NCI-H524 (cell line): ENCODE results near the gene SLCO1B3.
"Not testable (repeated sequence)": the region's sequence is repeated elsewhere in the genome, so short reads cannot be mapped to it uniquely, and the experiment has no call there.

ENCODE experiments used
- DNase-seq, 2 experiments: peaks; one replicate each; lab custom pipeline; 2025; lab: John Stamatoyannopoulos, UW

Gene SLCO1B3, protein sequence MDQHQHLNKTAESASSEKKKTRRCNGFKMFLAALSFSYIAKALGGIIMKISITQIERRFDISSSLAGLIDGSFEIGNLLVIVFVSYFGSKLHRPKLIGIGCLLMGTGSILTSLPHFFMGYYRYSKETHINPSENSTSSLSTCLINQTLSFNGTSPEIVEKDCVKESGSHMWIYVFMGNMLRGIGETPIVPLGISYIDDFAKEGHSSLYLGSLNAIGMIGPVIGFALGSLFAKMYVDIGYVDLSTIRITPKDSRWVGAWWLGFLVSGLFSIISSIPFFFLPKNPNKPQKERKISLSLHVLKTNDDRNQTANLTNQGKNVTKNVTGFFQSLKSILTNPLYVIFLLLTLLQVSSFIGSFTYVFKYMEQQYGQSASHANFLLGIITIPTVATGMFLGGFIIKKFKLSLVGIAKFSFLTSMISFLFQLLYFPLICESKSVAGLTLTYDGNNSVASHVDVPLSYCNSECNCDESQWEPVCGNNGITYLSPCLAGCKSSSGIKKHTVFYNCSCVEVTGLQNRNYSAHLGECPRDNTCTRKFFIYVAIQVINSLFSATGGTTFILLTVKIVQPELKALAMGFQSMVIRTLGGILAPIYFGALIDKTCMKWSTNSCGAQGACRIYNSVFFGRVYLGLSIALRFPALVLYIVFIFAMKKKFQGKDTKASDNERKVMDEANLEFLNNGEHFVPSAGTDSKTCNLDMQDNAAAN

DNA sequence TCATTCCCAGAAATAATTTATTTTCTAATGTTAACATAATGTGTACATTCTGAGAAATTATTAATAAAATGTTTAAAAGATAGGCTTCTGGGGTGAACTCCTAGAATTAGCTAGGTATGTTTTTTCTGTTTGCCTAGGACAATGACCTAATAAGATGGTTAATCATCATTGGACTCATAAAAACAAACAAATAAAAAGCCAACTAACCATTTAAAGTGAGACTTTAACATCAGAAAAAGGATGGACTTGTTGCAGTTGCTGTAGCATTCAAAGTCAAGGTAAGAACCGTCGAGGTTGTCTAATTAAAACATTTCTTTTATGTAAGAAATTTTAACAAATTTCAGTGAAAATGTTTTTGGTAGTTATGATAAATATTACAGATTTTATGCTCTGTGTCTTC, at the start of gene SLCO1B3:
Gene SLCO1B3, plus strand, starts transcription at position 219 of the 400 bp plus-strand sequence. CDS start 5,034 bp downstream, outside the sequence.
- DNase-seq = no peak

DNA sequence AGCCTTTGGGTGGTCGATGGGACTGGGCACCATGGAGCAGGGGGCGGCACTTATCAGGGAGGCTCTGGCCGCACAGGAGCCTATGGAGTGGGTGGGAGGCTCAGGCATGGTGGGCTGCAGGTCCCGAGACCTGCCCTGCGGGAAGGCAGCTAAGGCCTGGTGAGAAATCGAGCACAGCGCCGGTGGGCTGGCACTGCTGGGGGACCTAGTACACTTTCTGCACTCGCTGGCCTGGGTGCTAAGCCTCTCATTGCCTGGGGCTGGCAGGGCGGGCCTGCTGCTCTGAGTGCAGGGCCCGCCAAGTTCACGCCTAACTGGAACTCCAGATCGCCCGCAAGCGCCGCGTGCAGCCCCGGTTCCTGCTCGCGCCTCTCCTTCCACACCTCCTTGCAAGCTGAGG, 33.1 kb upstream of the SLCO1B3 start:
- no peak for DNase-seq

DNA sequence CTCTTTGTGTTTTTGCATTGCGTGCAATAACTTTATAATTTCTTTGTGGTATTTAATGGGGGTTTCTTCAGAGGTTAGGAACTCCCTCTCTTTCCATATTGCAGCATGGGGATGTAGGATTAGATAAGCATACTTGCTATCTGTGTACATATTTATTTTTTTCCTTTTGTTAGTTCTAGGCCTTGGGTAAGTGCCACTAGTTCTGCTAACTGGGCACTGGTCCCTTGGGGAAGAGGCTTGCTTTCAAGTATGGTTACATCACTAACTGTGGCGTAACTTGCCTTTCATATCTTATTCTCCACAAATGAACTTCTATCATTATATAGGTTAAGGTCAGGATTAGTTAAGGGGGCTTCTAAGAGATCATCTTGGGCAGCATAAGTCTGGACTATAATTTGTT, 31.5 kb upstream of the SLCO1B3 start:
- no peak for DNase-seq

DNA sequence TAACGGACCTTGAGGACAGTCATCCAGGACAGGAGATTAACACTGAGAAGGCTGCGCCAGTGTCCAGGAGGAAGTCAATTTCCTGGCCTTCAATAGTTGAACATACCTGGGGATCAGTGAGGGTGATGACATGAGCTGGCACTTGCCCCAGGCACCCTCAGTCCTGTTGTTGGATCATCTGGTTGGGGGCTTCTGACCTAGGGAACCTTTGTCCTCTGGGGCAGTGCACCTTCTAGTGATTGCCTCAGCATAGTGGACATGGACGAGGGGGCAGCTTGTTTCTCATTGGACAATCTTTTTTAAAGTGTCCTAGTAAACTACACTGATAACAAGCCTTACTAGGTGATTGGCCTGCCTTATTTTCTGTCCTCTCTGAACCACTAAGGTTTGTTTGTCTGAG, 30.5 kb upstream of the SLCO1B3 start:
- DNase-seq = not testable (repeated sequence)

DNA sequence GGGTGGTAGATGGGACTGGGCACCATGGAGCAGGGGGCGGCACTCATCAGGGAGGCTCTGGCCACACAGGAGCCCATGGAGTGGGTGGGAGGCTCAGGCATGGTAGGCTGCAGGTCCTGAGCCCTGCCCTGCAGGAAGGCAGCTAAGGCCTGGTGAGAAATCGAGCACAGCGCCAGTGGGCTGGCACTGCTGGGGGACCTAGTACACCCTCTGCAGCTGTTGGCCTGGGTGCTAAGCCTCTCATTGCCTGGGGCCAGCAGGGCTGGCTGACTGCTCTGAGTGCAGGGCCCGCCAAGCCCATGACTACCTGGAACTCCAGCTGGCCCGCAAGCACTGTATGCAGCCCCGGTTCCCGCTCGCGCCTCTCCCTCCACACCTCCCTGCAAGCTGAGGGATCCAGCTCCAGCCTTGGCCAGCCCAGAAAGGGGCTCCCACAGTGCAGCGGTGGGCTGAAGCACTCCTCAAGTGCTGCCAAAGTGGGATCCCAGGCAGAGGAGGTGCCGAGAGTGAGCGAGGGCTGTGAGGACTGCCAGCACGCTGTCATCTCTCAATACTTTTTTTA, 26.6 kb upstream of the SLCO1B3 start:
- not testable (repeated sequence) for DNase-seq

DNA sequence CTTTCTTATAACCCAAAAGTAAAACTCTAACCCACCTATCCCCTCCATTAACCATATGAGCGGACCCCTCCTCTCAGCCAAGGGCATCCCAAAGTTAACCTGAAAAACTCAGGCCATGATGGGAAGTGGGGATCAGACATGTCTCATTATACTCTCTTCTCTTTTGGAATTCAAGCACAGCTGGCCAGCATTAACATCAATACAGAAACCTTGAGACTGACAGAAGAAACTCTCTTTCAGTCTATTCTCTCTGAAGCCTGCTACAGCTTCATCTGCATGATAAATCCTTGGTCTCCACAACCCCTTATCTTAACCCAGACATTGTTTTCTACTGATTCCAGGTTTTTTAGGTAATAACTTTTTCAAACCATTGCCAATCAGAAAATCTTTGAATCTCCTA, 17.5 kb upstream of the SLCO1B3 start:
- DNase-seq = no peak

DNA sequence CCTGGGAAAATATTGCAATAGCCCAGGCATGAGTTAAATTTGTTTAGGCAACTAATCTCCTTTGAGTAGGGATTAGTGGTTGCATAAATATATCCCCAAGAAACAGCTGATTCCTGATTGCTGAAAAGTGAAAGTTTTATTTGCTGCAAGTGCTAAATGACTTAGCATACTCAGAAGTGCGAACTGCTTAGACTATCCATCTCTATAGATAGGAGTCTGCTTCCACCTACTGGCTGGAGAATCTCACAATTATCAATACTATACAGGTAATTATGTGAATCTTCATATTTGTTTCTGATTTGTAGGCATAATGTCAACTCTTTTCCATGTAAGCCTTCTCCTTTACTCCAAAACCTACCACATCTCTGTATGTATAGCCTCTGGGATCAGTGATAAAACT, 12.0 kb upstream of the SLCO1B3 start:
- peak in 1 of 2 experiments; percentile 5 for DNase-seq

DNA sequence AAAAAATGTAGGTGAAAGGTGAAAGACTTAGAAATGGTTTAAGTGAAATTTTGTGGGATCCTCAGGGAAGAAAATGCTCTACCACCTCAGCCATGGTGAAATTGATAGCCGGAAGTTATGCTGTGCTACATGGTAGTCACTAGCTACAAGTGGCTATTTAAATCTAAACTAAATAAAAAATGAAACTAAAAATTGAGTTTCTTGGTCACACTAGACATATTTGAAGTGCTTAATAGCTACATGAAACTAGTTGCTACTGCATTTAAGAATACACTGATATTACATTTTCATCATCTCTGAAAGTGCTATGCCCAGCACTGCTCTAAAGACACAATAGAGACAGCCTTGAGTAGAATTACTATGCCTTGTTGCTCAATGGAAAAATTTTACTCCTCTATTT, 10.3 kb upstream of the SLCO1B3 start:
- DNase-seq = no peak

DNA sequence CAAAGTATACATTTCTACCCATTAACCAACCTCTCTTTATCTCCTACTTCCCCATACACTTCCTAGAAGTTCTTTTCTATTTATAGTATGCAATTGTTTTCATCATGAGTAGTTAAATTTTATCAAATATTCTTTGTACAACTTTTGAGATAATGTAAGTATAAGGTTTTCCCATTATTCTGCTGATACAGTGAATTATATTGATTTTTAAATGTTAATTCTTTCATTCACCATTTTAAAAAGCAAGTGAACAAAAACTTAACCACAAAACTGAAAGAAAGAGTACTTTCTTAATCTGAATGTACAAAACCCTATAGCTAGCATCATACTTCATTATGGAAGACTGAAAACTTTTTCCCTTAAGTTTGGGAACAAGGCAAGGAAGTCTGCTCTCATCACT, 9.5 kb upstream of the SLCO1B3 start:
- no peak for DNase-seq

DNA sequence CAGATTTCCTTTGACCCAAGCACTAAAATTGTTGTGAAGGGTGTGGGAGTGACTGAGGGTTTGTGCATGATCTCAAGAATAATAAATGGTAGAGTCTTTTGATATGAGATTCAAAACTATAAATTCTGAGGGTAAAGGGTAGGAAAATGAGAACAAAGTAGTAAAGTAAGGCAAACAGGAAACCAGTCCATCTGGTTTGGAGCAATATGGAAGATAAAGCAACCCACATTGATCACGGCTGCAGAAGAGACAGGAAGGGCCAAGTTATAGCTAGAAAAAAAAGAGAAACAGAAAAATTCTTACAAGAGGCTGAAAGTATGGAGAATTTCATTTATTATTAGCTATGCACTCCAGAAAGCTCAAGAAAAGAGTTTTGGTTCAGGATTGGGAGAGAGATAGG, 4.6 kb upstream of the SLCO1B3 start:
- DNase-seq = no peak

DNA sequence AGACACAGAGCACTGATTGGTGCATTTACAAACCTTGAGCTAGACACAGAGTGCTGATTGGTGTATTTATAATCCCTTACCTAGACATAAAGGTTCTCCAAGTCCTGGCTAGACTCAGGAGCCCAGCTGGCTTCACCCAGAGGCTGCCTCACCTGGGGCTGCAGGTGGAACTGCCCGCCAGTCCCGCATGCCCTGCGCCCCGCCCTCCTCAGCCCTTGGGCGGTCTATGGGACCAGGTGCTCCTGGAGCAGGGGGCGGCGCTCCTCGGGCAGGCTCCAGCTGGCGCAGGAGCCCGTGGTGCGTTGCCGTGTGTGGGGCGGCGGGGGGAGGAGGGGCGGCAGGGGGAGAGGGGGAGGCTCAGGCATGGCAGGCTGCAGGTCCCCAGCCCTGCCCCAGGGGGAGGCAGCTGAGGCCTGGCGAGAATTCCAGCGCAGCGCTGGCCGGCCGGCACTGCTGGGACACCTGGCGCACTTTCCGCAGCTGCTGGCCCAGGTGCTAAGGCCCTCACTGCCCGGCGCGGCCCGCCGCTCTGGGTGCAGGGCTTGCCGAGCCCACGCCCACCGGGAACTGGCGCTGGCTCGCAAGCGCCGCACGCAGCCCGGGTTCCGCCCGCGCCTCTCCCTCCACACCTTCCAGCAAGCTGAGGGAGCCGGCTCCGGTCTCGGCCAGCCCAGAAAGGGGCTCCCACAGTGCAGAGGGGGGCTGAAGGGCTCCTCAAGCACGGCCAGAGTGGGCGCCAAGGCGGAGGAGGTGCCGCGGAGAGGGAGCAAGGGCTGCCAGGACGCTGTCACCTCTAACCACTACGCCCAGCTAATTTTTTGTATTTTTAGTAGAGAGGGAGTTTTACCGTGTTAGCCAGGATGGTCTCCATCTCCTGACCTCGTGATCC, 3.1 kb upstream of the SLCO1B3 start:
- DNase-seq = no peak

DNA sequence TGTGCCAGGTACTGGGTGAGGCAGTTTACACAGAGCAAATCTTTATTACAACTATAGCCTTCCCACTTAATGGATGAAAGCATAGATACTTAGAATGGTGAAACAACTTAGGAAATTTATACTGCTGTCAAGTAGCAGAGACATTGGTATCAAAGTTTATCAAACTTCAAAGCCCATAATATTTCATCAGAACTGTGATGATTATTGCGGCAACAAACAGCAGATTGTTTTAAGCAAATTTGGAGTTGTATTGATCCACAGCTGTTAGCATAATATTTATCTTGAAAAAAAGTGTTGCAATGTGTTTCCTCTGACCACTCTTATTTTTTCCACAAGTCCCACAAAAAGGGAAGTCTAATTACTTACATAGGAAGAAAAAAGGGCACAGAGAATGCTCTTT, 2.0 kb upstream of the SLCO1B3 start:
- DNase-seq = no peak

DNA sequence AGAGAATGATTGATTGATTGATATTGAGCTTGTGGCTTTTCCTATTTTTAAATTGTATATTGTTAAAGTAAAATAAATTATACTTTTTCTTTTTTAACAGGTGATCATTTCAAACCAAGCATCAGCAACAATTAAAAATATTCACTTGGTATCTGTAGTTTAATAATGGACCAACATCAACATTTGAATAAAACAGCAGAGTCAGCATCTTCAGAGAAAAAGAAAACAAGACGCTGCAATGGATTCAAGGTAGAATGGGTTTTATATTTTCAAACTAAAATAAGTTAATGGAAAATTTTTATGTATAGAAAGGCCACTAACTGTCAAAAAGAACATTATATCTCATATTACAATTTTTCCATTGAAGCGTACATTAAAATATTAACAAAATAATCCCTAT, 5.1 kb downstream of the SLCO1B3 start:
- no peak for DNase-seq

DNA sequence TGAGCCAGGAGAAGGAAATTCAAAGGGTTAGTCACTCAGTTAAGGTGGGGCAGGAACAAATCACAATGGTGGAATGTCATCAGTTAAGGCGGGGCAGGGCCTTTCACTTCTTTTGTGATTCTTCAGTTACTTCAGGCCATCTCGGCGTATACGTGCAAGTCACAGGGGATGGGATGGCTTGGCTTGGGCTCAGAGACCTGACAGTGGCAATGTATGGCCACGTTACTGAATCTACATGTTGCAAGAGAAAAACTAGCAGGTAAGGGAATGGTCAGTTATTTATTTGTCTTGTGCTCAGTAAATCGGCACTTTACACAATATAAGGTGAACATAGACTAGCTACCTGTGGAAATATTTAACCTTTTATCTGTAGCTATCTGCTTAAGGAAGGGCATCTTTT, 11.9 kb downstream of the SLCO1B3 start:
- DNase-seq = no peak

DNA sequence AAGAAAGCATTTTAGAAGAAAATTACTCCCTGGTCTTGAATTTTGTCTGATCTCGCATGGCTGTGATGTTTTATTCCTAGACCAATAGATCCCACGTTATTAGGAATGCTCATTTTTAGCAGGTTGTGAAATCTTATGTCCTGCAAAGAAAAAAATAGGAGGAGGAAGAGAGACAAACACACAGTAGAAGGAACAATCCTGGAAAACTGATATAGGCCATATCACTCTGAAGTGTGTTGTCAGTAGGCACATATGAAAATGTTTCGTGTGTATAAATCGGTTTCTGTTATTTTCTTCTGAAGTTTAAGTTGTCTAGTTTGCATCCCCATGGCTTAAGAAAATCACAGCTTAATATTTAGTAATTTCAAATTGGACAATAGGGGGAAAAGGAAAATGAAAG, 12.4 kb downstream of the SLCO1B3 start:
- DNase-seq = no peak

DNA sequence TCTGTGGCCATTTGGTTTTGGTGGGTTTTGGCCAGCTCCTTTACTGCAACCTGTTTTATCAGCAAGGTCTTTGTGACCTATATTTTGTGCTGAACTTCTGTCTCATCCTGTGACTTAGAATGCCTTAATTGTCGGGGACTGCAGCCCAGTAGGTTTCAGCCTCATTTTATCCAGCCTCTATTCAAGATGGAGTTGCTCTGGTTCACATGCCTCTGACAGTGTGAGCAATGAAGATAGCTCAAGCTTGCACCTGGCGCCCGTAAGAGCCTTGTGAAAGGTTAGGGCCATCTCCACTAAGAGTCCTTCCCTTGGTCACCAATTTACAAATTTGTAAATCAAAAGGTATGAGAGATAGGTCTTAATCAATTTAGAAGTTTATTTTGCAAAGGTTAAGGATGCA, 19.4 kb downstream of the SLCO1B3 start:
- no peak for DNase-seq

DNA sequence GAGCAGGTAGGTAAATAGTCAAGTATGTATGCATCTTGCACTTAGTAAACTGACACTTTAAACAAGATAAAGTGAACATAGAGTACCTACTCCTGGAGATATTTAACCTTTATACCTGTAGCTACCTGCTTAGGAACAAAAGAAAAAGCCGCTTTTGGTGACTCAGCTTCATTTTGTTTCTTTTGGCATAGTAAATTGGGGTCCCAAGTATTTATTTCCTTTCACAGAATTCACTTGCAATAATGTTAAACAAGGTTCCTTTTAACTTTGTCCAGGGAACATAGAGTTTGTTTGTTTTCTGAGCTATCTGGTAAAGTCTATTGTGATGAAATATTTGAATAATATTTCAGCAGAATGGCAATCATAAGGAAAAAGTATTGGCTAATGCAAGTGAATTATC, 20.0 kb downstream of the SLCO1B3 start:
- no peak for DNase-seq

DNA sequence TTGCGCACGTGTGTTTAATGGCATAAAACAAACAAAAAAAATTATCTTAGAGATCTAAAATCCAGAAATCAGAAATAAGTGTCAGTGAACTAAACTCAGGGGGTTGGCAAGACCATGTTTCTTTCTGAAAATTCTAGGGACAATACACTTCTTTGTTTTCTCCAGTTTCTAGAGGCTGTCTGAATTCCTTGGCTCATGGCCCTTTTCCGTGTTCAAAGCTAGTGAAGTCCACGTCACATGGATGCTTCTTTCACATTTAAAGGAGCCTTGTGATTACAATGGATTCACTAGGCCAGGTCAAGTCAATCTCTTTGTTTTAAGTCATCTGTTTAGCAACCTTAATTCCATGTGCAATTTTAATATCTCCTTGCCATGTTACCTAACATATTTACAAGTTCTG, 22.4 kb downstream of the SLCO1B3 start:
- DNase-seq = no peak

DNA sequence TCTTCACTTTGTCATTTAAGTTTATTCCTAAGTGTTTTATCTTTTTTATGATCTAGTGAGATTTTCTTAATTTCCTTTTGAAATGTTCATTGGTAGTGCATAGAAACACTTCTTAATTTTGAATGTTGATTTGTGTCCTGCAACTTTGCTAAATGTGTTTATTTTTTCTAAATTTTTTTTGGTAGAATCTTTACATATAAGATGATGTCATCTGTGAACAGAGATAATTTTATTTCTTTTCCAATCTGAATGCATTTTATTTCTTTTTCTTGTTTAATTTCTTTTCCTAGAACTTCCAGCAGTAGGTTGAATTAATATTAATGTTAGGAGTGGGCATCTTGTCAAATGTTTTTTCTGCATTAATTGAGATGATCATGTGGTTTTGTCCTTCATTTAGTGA, 42.1 kb downstream of the SLCO1B3 start:
- DNase-seq = no peak

DNA sequence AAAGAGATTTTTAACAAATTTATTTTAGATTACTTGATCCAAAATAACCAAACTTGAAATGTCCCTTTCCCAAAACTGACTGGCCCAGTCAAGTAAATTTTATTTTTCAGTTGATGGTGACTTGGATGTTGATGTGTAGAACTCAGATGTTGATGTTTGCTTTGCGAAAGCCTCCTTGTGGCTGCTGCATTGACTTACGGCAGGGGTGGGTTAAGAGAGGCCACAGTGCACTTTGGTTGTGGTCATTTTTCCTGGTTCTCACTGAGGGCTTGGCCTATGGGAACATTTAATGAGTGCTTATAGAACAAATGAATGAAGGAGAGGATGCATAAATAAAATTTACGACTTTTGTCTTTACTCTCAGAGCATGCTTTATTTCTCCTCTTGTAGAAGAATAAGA, 52.6 kb downstream of the SLCO1B3 start:
- DNase-seq = no peak

DNA sequence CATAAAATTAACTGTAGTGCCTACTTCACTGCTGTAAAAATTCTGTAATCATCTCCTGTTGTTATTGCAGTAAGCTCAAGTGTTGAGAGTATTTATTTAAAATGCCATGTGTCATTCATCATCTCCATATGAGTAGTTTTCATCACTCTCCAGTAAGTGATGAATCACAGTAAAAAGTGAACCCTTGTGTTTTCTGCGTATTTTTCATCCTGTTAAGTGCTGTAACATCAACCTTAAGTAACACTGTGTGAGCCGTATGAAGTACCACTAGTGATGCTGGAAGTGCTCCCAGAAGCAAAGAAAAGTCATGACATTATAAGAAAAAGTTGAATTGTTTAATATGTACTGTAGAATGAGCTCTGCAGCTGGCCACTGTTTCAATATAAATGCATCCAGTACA, 55.4 kb downstream of the SLCO1B3 start:
- no peak for DNase-seq

DNA sequence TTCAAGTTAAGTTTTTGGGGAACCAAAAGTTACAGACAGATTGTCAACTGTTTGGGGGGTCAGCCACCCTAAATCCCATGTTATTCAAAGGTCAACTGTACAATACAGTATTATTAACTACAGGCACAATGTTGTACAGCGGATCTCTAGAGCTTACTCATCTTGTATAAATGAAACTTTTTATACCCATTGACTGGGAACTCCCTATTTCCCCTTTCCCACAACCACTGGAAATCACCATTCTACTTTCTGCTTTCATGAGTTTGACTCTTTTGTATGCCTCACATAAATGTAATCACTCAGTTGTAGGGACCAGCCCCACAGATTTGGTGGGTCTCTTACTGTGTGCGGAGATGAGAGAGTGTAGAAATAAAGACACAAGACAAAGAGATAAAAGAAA, 57.8 kb downstream of the SLCO1B3 start:
- no peak for DNase-seq
